ENCODE measurements around the gene RFFL. TPM values are rescaled to one million over a fixed set of nuclear protein-coding genes. Genes with fewer than 3 reads are reported as not detected.

RFFL gene
- total and polyA plus RNA-seq, 2 of the 4 experiments (the other 2 are of a cell fraction): 11.6 to 19.2 TPM

DNA sequence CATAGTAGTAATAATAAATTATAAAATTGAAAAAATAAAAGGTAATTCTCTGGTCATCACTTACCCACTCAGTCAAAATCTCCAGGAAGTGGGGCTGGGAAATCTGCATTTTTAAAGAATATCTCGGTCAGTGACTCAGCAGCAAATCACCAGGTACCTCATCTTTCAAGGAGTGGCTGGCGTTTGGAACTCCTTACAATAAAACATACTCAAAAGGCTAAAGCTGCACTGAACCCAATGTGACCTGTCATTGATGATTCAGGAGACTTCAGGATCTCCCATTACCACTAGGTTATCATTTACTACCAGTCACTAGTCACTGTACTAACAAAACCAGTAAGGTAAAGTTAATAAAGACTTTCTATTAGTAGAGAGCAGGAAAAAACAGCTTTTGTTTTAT is 21.5 kb upstream of the RFFL start:
- Histone ChIP-seq H2AFZ (replicated peaks; ENCODE audit: low read length, poor library complexity) (no peak overlapping the region), H3K27ac (ENCODE audit: insufficient read depth, low read length) (no peak overlapping the region), H2BK5ac (ENCODE audit: low read depth, low read length, poor library complexity, severe bottlenecking) (no peak overlapping the region), H4K5ac (ENCODE audit: low read depth, low read length) (no peak overlapping the region), H4K8ac (ENCODE audit: low read depth in 2 of 2, low read length in 2 of 2) (no peak overlapping the region), H3K56ac (ENCODE audit: extremely low read depth, insufficient read depth, low read length) (no peak overlapping the region), H3K14ac (replicated peaks; ENCODE audit: low read depth, low read length) (no peak overlapping the region), H2BK20ac (ENCODE audit: low read depth, low read length) (no peak overlapping the region), H3K4me3 (ENCODE audit: insufficient read depth, low read depth, low read length) (no peak overlapping the region), H3K18ac (ENCODE audit: low read depth, low read length) (no peak overlapping the region), H2BK120ac (ENCODE audit: low read depth, low read length) (0 out of 2 replicates have a peak overlapping the region, but pooled peaks have one; percentile 44), H3K27me3 (ENCODE audit: control insufficient read depth, insufficient read depth, low read length) (no peaks in the 10 kb centered on the region), H3K4me2 (ENCODE audit: low read depth, low read length) (peak overlapping the region; percentile 51; the same call in 1 of the 2 replicates), H3K4me1 (ENCODE audit: control insufficient read depth, insufficient read depth, low read length) (peaks cover 13% of the 10 kb centered on the region), H3K9me1 (ENCODE audit: insufficient read depth, low read length) (peaks cover 19% of the 10 kb centered on the region), H2AK5ac (ENCODE audit: low read depth, low read length) (no peak overlapping the region), H4K20me1 (ENCODE audit: insufficient read depth, low read length) (peaks cover 4% of the 10 kb centered on the region), H3K36me3 (ENCODE audit: control insufficient read depth, insufficient read depth, low read length) (no peaks in the 10 kb centered on the region), H2BK15ac (ENCODE audit: low read depth, low read length) (no peak overlapping the region), H3K4ac (ENCODE audit: low read depth, low read length) (no peak overlapping the region), H2AK9ac (replicated peaks; ENCODE audit: low read depth, low read length, poor library complexity) (no peak overlapping the region), H3K9ac (ENCODE audit: low read depth, low read length) (no peak overlapping the region), H3K9me3 (ENCODE audit: control insufficient read depth, insufficient read depth, low read length) (no peaks in the 10 kb centered on the region), H3K79me1 (ENCODE audit: low read depth in 1 of 2, low read length in 2 of 2) (peaks cover 9 to 62% of the 10 kb centered on the region in 2 experiments), H3K23ac (ENCODE audit: low read depth, low read length) (no peak overlapping the region), H4K91ac (ENCODE audit: insufficient read depth, low read depth, low read length) (no peak overlapping the region)
- dilution Hi-C loops (cut with HindIII; ENCODE audit: low sequenced_read_pairs, unreplicated experiment) (no loop called here), in situ Hi-C loops (cut with MboI; ENCODE audit: low sequenced_read_pairs) (no loop called here), intact Hi-C loops (cut with micrococcal nuclease) (no loop called here)
- BruUV-seq (replicated peaks): no TSS peak
- ChIA-PET POLR2A (ENCODE audit: unreplicated experiment) (interaction anchor here (0.6 kb wide), 1 partner anchor 57 kb away, joined by 3 read pairs; no protein-coding TSS in a partner anchor), CTCF (no interaction called here)
- ATAC-seq (ENCODE audit: low read depth) (no peak), DNase-seq (peak; percentile 72)
- 0 out of 2 replicates have a peak, but pooled peaks have one; percentile 4 for TF ChIP-seq MAFK (IDR thresholded peaks at IDR 0.05; ENCODE audit: low read depth, low read length)
- TF ChIP-seq, protein P1, sequence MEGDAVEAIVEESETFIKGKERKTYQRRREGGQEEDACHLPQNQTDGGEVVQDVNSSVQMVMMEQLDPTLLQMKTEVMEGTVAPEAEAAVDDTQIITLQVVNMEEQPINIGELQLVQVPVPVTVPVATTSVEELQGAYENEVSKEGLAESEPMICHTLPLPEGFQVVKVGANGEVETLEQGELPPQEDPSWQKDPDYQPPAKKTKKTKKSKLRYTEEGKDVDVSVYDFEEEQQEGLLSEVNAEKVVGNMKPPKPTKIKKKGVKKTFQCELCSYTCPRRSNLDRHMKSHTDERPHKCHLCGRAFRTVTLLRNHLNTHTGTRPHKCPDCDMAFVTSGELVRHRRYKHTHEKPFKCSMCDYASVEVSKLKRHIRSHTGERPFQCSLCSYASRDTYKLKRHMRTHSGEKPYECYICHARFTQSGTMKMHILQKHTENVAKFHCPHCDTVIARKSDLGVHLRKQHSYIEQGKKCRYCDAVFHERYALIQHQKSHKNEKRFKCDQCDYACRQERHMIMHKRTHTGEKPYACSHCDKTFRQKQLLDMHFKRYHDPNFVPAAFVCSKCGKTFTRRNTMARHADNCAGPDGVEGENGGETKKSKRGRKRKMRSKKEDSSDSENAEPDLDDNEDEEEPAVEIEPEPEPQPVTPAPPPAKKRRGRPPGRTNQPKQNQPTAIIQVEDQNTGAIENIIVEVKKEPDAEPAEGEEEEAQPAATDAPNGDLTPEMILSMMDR (conservative IDR thresholded peaks at IDR 0.05; ENCODE audit: low read depth, low read length): no peak
- peak; percentile 54; the same call in 1 of the 2 replicates for TF ChIP-seq NFE2L2 (IDR thresholded peaks at IDR 0.05; ENCODE audit: low read depth, low read length)
- no CpG with 5 or more reads among the region's 2 CpGs for WGBS, 2 experiments (ENCODE audit: extremely low coverage in 2 of 2, insufficient read length in 1 of 2)
